Small intestine (tissue), 7 donors: Measurements from ENCODE around the gene CCDC7. TPM values are rescaled to one million over a fixed set of nuclear protein-coding genes. Genes with fewer than 3 reads are reported as not detected.
"Not testable (repeated sequence)": the region's sequence is repeated elsewhere in the genome, so short reads cannot be mapped to it uniquely, and the experiment has no call there.

Experiments
- DNase-seq, 2 donors: peaks; one replicate each; pipeline versions ENCODE4 v3.0.0 to v3.0.0-alpha.2; 2013
- FAIRE-seq: peaks from 2 replicates; lab custom pipeline; 2012; peaks lifted over from hg19 to GRCh38; lab: Jason Lieb, UNC
- H3K27ac ChIP-seq, 3 donors: one replicate each; pipeline ENCODE4 v1.5.1; 2013; ENCODE audit warnings: low read length in 2 of 3, mild to moderate bottlenecking in 2 of 3, control low read depth in 1 of 3, inconsistent platforms in 1 of 3, low read depth in 1 of 3, moderate library complexity in 1 of 3
- H3K27me3 ChIP-seq, 3 donors: one replicate each; pipeline ENCODE4 v1.6.1; 2013; ENCODE audit warnings: low read length in 3 of 3, inconsistent platforms in 1 of 3; ENCODE audit not compliant: control insufficient read depth in 3 of 3, insufficient read depth in 3 of 3
- H3K36me3 ChIP-seq, 3 donors: one replicate each; pipeline ENCODE4 v1.6.1; 2013; ENCODE audit warnings: low read length in 3 of 3, inconsistent platforms in 1 of 3, low read depth in 1 of 3, mild to moderate bottlenecking in 1 of 3, moderate library complexity in 1 of 3; ENCODE audit not compliant: control insufficient read depth in 3 of 3, insufficient read depth in 2 of 3
- H3K4me1 ChIP-seq, 3 donors: one replicate each; pipeline ENCODE4 v1.6.1; 2013; ENCODE audit warnings: low read length in 2 of 3, inconsistent platforms in 1 of 3, low read depth in 1 of 3, mild to moderate bottlenecking in 1 of 3, moderate library complexity in 1 of 3; ENCODE audit not compliant: control insufficient read depth in 3 of 3, insufficient read depth in 2 of 3
- H3K4me3 ChIP-seq, 3 donors: one replicate each; pipeline ENCODE4 v1.5.1; 2013; ENCODE audit warnings: low read length in 3 of 3, control low read depth in 1 of 3, inconsistent platforms in 1 of 3, low read depth in 1 of 3, mild to moderate bottlenecking in 1 of 3, moderate library complexity in 1 of 3
- H3K9me3 ChIP-seq, 2 donors: one replicate each; pipeline ENCODE4 v1.6.1; 2013; ENCODE audit warnings: low read depth in 1 of 2, low read length in 1 of 2; ENCODE audit not compliant: control insufficient read depth in 2 of 2, insufficient read depth in 1 of 2
- WGBS, 3 donors: extraction: QIAGEN DNeasy Blood & Tissue Kit; methylation state at CpG; one replicate each; pipeline ENCODE4 v1.1.7; 2013; 5-methylcytosine and 5-hydroxymethylcytosine counted together
- polyA plus RNA-seq, 4 donors: library from polyadenylated mRNA; stranded (reverse) in 3 of 4; unstranded in 1 of 4; fragments of 200-250 nt in 3 of 4; fragments of 120-200 nt in 1 of 4; gene quantifications; one replicate each; pipeline versions ENCODE4 v1.2.1 to v1.2.3, GENCODE V29; 2013
- donor health status: healthy with polysubstance abuse.
- donor health status: control.
- donor health status: control.
- donor health status: Bipolar disorder and iron deficiency.
- donor health status: healthy.

The CCDC7 gene
- polyA plus RNA-seq, 4 donors: 0.54 to 2.0 (median 1.2) TPM

DNA sequence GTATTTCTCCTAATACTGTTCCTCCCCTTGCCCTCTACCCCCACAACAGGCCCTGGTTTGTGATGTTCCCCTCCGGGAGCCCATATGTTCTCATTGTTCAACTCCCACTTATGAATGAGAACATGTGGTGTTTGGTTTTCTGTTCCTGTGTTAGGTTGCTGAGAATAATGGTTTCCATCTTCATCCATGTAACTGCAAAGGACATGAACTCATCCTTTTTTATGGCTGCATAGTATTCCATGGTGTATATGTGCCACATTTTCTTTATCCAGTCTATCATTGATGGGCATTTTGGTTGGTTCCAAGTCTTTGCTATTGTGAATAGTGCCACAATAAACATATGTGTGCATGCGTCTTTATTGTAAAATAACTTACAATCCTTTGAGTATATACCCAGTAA is 164.6 kb downstream of the CCDC7 start:
- not testable (repeated sequence) for H3K4me1 ChIP-seq, FAIRE-seq, DNase-seq, H3K27me3 ChIP-seq, H3K27ac ChIP-seq, H3K36me3 ChIP-seq, H3K9me3 ChIP-seq, H3K4me3 ChIP-seq
- 96 to 98% (median 98%) methylated on average over 2 of the region's 2 CpGs for WGBS, 3 donors

DNA sequence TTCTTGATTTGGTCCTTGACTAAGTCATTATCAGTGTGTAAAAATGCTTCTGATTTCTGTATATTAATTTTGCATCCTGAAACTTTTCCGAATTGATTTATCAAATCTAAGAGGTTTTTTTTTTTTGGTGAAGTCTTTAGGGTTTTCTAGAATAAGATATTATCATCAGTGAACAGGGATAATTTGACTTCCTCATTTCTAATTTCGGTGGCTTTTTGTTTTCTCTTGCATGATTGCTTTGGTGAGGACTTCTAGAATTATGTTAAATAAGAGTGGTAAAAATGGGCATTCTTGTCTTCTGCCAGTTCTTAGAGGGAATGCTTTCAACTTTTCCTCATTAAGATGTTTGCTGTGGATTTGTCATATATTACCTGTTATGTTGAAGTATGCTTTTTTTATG is 170.5 kb downstream of the CCDC7 start:
- DNase-seq (no peak), FAIRE-seq (no peak)
- Histone ChIP-seq H3K27ac (no peak overlapping the region), H3K4me3 (no peak overlapping the region), H3K36me3 (no peaks in the 10 kb centered on the region), H3K4me1 (no peaks in the 10 kb centered on the region), H3K27me3 (no peaks in the 10 kb centered on the region), H3K9me3 (peaks cover 0 to 2% of the 10 kb centered on the region in 2 donors)
- 83 to 89% (median 88%) methylated on average over 2 of the region's 2 CpGs for WGBS, 3 donors

DNA sequence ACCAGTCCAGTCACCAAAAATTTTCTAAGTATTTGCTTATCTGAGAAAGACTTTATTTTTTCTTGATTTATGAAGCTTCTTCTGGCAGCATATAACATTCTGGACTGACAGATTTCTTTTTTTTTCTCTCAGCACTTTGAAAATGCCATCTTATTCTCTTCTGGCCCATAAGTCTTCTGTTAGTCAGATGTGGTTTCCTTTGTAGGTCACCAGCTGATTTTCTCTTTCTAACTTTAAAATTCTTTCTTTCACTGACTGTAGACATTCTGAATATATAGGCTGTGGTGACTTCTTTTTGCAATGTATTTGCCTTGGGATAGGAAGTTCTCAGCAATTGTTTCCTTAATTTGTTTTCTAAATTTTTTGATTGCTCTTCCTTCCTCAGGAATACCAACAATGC is 172.5 kb downstream of the CCDC7 start:
- H3K27me3 ChIP-seq: no peaks in the 10 kb centered on the region
- peaks cover 0 to 2% of the 10 kb centered on the region in 2 donors for H3K9me3 ChIP-seq
- no peaks in the 10 kb centered on the region for H3K36me3 ChIP-seq
- H3K4me3 ChIP-seq: no peak overlapping the region
- DNase-seq (no peak), FAIRE-seq (no peak)
- H3K27ac ChIP-seq: no peak overlapping the region
- no peaks in the 10 kb centered on the region for H3K4me1 ChIP-seq

DNA sequence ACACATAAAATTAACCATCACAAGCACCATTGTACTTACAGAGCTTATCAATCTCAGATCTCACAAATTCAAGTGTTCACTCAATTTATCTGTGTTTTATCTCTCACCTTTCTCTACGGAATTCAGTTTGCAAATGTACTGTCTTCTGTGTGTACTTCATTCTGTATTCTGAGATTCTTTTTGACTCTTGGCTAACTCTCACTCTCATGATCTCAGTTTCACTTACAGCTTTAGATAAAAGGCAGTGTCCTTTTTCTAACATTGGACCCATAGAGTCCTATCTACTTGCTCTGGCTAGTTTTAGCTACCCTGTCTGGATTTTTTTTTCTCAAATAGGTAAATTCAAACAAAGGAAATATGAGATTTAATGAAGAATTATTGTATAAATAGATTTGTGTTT is 176.0 kb downstream of the CCDC7 start:
- Histone ChIP-seq H3K27me3 (no peaks in the 10 kb centered on the region), H3K4me3 (no peak overlapping the region), H3K4me1 (no peaks in the 10 kb centered on the region), H3K27ac (no peak overlapping the region), H3K36me3 (no peaks in the 10 kb centered on the region), H3K9me3 (no peaks in the 10 kb centered on the region)
- FAIRE-seq (no peak), DNase-seq (no peak)
- 78 to 92% (median 82%) methylated on average over 1 of the region's 1 CpG for WGBS, 3 donors

DNA sequence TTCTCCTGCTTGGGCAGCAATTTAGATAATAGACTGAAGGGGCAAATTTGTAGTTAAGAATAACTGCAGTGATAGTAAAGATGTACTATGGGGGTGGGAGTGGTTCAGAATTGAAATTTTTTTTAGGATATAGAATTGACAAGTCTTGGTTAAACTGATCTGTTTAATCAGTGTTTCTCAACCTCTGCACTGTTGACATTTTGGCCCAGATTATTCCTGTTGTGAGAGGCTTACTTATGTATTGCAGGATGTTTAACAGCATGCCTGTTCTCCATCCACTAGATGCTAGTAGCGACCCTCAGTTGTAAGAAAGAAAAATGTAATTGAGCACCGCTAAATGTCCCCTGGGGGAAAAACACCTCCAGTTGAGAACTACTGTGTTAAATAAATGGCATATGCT is 176.5 kb downstream of the CCDC7 start:
- Histone ChIP-seq H3K27me3 (no peaks in the 10 kb centered on the region), H3K27ac (no peak overlapping the region), H3K4me3 (no peak overlapping the region), H3K36me3 (no peaks in the 10 kb centered on the region), H3K4me1 (no peaks in the 10 kb centered on the region), H3K9me3 (no peaks in the 10 kb centered on the region)
- no peak for DNase-seq
- WGBS, 3 donors: 88 to 92% (median 88%) methylated on average over 2 of the region's 2 CpGs
- FAIRE-seq: no peak

DNA sequence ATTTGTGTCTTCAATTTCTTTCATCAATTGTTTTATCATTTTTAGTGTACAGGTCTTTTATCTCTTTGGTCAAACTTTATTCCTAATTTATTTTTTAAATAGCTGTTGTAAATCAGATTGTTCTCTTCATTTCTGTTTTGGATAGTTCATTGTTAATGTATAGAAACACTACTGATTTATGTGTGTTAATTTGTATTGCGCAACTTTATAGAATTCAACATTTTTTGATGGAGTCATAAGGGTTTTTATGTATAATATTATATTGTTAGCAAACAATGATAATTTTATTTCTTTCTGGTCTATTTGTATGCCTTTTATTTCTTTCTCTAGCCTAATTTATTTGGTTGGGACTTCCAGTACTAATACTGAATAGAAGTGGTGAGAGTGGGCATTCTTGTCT is 181.2 kb downstream of the CCDC7 start:
- FAIRE-seq: no peak
- DNase-seq: no peak
- Histone ChIP-seq H3K27me3 (no peaks in the 10 kb centered on the region), H3K4me3 (no peak overlapping the region), H3K36me3 (no peaks in the 10 kb centered on the region), H3K4me1 (no peaks in the 10 kb centered on the region), H3K9me3 (no peaks in the 10 kb centered on the region), H3K27ac (no peak overlapping the region)
- 44 to 85% (median 51%) methylated on average over 1 of the region's 1 CpG for WGBS, 3 donors

DNA sequence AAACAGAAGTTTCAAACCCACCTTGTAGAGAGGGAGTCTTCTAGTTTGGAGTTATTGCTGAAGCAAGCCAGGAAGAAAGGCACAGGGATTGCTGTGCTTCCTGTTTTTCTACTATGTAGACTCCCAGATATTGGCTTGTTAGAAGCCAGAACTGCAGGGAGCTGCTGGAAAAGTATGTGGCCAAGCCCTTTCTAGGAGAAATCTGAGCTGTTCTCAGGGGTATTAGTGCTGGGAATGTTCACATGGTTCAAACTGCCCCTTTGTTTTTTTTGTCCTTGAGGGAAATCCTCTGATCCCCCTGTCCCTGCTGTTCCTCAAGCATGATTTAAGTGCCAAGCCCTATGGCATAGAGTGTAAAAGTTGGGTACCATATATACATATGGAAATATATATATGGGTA is 184.0 kb downstream of the CCDC7 start:
- no peaks in the 10 kb centered on the region for H3K4me1 ChIP-seq
- no peaks in the 10 kb centered on the region for H3K27me3 ChIP-seq
- no peak for DNase-seq
- no peak overlapping the region for H3K4me3 ChIP-seq
- no peak for FAIRE-seq
- H3K36me3 ChIP-seq: no peaks in the 10 kb centered on the region
- H3K27ac ChIP-seq: no peak overlapping the region
- no peaks in the 10 kb centered on the region for H3K9me3 ChIP-seq

DNA sequence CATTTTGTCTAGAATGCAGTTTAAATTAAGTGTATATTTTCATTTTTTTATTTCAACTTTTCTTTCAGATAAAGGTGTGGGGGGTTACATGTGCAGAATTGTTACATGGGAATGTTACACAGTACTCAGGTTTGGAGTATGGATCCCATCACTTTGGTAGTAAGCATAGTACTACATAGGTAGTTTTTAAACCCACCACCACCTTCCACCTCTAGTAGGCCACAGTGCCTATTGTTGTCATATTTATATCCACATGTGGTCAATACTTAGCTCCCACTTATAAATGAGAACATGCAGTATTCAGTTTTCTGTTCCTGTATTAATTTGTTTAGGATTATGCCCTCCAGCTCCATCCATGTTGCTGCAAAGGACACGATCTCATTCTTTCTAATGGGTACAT is 200.6 kb downstream of the CCDC7 start:
- H3K4me3 ChIP-seq: no peak overlapping the region
- H3K9me3 ChIP-seq: peaks cover 0 to 10% of the 10 kb centered on the region in 2 donors
- no peaks in the 10 kb centered on the region for H3K4me1 ChIP-seq
- no peaks in the 10 kb centered on the region for H3K27me3 ChIP-seq
- H3K27ac ChIP-seq: no peak overlapping the region
- no peak for DNase-seq
- 94 to 98% (median 98%) methylated on average over 1 of the region's 1 CpG for WGBS, 3 donors
- no peaks in the 10 kb centered on the region for H3K36me3 ChIP-seq
- FAIRE-seq: no peak

DNA sequence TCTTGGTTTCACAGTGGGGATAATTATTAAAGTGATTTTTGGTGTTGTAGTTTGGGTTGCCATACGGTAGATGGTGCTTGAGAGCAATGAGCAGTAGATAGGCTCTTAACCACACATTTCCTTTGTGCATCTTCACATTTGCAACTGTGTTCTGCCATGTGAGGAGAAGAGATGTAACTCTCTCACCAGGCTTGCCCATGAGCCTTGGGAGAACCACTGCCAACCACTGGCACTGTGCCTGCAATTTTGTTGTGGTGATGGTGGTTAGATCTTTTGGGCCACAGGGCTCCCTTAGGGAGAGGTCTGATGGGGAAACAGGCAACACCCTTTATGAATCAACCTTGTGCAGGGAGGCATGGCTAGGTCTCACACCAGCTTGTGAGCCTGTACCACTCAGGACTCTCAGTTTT is 204.3 kb downstream of the CCDC7 start:
- Histone ChIP-seq H3K4me1 (no peaks in the 10 kb centered on the region), H3K27me3 (no peaks in the 10 kb centered on the region), H3K36me3 (no peaks in the 10 kb centered on the region), H3K27ac (no peak overlapping the region), H3K9me3 (peaks cover 0 to 10% of the 10 kb centered on the region in 2 donors), H3K4me3 (no peak overlapping the region)
- DNase-seq: no peak
- no peak for FAIRE-seq
- 58 to 76% (median 74%) methylated on average over 1 of the region's 1 CpG for WGBS, 3 donors
